ENCODE measurements around the gene KRTAP10-9.

- TF ChIP-seq, protein P1, sequence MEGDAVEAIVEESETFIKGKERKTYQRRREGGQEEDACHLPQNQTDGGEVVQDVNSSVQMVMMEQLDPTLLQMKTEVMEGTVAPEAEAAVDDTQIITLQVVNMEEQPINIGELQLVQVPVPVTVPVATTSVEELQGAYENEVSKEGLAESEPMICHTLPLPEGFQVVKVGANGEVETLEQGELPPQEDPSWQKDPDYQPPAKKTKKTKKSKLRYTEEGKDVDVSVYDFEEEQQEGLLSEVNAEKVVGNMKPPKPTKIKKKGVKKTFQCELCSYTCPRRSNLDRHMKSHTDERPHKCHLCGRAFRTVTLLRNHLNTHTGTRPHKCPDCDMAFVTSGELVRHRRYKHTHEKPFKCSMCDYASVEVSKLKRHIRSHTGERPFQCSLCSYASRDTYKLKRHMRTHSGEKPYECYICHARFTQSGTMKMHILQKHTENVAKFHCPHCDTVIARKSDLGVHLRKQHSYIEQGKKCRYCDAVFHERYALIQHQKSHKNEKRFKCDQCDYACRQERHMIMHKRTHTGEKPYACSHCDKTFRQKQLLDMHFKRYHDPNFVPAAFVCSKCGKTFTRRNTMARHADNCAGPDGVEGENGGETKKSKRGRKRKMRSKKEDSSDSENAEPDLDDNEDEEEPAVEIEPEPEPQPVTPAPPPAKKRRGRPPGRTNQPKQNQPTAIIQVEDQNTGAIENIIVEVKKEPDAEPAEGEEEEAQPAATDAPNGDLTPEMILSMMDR (IDR thresholded peaks at IDR 0.05; ENCODE audit: insufficient read depth, low read depth, low read length), result no peak
- no peak for TF ChIP-seq EZH2 (IDR thresholded peaks at IDR 0.05; ENCODE audit: insufficient read depth, low read length)
Observed at GRCh38 chr21:44619886-44620285, 7.0 kb upstream of the KRTAP10-9 start.

Measured in astrocyte (in vitro differentiated cells and primary cell).